Esophagus (tissue), 2 donors: Measurements from ENCODE around the gene C1orf174. TPM values are rescaled to one million over a fixed set of nuclear protein-coding genes. Genes with fewer than 3 reads are reported as not detected.
"Not testable (repeated sequence)": the region's sequence is repeated elsewhere in the genome, so short reads cannot be mapped to it uniquely, and the experiment has no call there.

ENCODE experiments used
- H3K27ac ChIP-seq, 2 donors: one replicate each; pipeline ENCODE4 v1.5.1; 2013; ENCODE audit warnings: low read depth in 2 of 2, mild to moderate bottlenecking in 2 of 2, inconsistent platforms in 1 of 2, low read length in 1 of 2, moderate library complexity in 1 of 2
- H3K27me3 ChIP-seq, 2 donors: one replicate each; pipeline ENCODE4 v1.6.1; 2013; ENCODE audit warnings: low read length in 2 of 2, control low read depth in 1 of 2, mild to moderate bottlenecking in 1 of 2; ENCODE audit not compliant: insufficient read depth in 2 of 2, control insufficient read depth in 1 of 2
- H3K36me3 ChIP-seq, 2 donors: one replicate each; pipeline ENCODE4 v1.6.1; 2013; ENCODE audit warnings: low read length in 1 of 2; ENCODE audit not compliant: control insufficient read depth in 2 of 2, insufficient read depth in 2 of 2
- H3K4me1 ChIP-seq, 2 donors: one replicate each; pipeline ENCODE4 v1.6.1; 2013; ENCODE audit warnings: low read length in 1 of 2; ENCODE audit not compliant: control insufficient read depth in 2 of 2, insufficient read depth in 2 of 2
- H3K4me3 ChIP-seq, 2 donors: one replicate each; pipeline ENCODE4 v1.5.1; 2013; ENCODE audit warnings: low read length in 2 of 2, mild to moderate bottlenecking in 2 of 2, low read depth in 1 of 2, moderate library complexity in 1 of 2
- H3K9me3 ChIP-seq, 2 donors: one replicate each; pipeline ENCODE4 v1.6.1; 2013; ENCODE audit warnings: mild to moderate bottlenecking in 2 of 2, low read depth in 1 of 2, low read length in 1 of 2, moderate library complexity in 1 of 2; ENCODE audit not compliant: control insufficient read depth in 2 of 2, insufficient read depth in 1 of 2
- WGBS, 2 donors: extraction: QIAGEN DNeasy Blood & Tissue Kit; methylation state at CpG; one replicate each; pipeline ENCODE4 v1.1.7; 2013; 5-methylcytosine and 5-hydroxymethylcytosine counted together
- polyA plus RNA-seq, 2 donors: library from polyadenylated mRNA; stranded (reverse); fragments of 200-250 nt; gene quantifications; one replicate each; pipeline ENCODE4 v1.2.3, GENCODE V29; 2013
- donor health status: healthy with polysubstance abuse.
- donor health status: Bipolar disorder and iron deficiency.

Gene C1orf174
- polyA plus RNA-seq, 2 donors: 10.7 to 11.6 TPM

GRCh38 chr1:3918966-3919611, 19.0 kb upstream of the C1orf174 start:
- Histone ChIP-seq H3K4me3 (no peak overlapping the region), H3K36me3 (no peaks in the 10 kb centered on the region), H3K9me3 (no peaks in the 10 kb centered on the region), H3K27ac (no peak overlapping the region), H3K27me3 (no peaks in the 10 kb centered on the region), H3K4me1 (no peaks in the 10 kb centered on the region)
- 60 to 69% methylated on average over 15 of the region's 15 CpGs for WGBS, 2 donors

GRCh38 chr1:3918359-3918758, 18.3 kb upstream of the C1orf174 start:
- not testable (repeated sequence) for H3K36me3 ChIP-seq, H3K9me3 ChIP-seq, H3K27ac ChIP-seq, H3K27me3 ChIP-seq, H3K4me1 ChIP-seq, H3K4me3 ChIP-seq
- 71% methylated on average over 6 of the region's 6 CpGs for WGBS, 2 donors

- WGBS, 2 donors: 81 to 87% methylated on average over 8 of the region's 8 CpGs
- Histone ChIP-seq H3K9me3 (no peaks in the 10 kb centered on the region), H3K4me3 (no peak overlapping the region), H3K27ac (no peak overlapping the region), H3K4me1 (no peaks in the 10 kb centered on the region), H3K36me3 (no peaks in the 10 kb centered on the region), H3K27me3 (no peaks in the 10 kb centered on the region)
These were observed 17.7 kb upstream of the C1orf174 start for GRCh38 chr1:3917761-3918160.

DNA sequence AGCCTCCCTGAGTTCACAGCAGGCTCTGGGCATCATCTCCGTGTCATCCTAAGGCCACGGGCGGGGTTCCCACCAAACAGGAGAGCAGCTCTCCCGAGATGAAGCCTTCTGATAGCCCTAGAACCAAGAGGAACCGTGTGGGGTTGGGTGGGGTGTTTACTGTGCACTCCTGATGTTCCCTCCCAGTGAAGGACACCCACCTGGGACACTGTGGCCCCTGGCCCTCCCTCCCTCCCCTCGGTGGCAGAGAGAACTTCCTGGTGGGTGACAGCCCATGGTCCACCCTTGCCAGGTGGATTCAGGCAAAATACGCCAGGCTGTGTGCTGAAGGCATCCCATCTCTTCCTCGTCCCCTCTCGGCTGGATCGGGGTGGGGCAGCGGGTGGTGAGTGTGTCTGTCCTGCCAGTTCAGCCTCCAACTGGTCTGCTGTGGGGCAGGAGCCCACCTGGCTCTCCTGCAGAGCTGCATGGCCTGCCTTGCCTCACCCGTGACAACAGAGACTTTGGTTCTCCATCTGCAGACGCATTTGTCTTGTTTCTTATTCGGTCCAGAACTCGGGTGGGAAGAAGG, 15.6 kb upstream of the C1orf174 start:
- no peaks in the 10 kb centered on the region for H3K9me3 ChIP-seq
- no peaks in the 10 kb centered on the region for H3K36me3 ChIP-seq
- no peaks in the 10 kb centered on the region for H3K27me3 ChIP-seq
- H3K4me3 ChIP-seq: no peak overlapping the region
- H3K27ac ChIP-seq: no peak overlapping the region
- 83 to 85% methylated on average over 15 of the region's 15 CpGs for WGBS, 2 donors
- no peaks in the 10 kb centered on the region for H3K4me1 ChIP-seq

DNA sequence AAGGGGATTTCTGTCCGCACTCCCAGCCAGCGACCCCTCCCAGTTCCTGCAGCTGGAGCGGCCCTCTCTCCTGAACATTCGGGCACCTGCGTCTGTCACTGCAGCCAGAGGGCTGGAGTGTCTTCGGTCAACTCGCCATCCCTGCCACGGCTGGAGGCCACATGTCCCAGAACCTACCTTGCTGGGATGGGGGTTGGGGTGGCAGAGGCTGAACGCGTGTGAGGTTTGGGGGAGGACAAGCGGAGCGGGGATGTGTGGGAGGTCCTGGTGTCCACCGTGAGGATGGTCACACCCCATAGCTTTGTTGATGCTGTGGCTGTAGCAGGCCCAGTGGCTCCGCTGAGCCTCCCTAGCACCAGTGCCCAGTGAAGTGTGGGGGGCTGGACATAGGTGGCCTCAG, 14.8 kb upstream of the C1orf174 start:
- WGBS, 2 donors: 92 to 93% methylated on average over 14 of the region's 14 CpGs
- no peak overlapping the region for H3K27ac ChIP-seq
- no peaks in the 10 kb centered on the region for H3K36me3 ChIP-seq
- H3K4me3 ChIP-seq: no peak overlapping the region
- H3K9me3 ChIP-seq: no peaks in the 10 kb centered on the region
- no peaks in the 10 kb centered on the region for H3K4me1 ChIP-seq
- H3K27me3 ChIP-seq: no peaks in the 10 kb centered on the region

DNA sequence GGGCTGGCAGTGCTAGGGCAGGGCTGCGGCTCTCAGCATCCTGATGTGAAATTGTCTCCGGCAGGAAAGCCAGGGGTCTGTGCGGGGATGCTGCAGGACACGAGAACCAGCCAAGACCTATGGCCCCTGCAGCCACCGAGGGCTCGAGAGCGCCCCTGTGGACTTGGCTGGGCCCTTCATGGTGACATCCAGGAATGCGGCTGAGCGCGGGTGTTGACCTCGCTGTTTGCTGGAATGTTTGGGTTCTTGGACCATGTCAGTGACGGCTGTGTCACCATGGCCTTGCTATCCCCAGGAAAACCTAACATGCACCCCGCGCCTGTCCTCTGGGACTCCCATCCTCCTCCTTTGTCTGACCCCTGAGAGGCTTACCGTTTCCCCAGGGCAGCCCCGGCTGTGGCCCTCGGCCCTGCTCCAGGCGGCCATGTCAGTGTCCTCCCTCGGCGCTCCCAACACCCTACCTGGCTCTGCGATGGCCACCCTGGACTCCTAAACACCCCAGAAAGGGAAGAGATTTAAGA, 14.3 kb upstream of the C1orf174 start:
- Histone ChIP-seq H3K27ac (no peak overlapping the region), H3K27me3 (no peaks in the 10 kb centered on the region), H3K9me3 (no peaks in the 10 kb centered on the region), H3K4me1 (no peaks in the 10 kb centered on the region), H3K36me3 (no peaks in the 10 kb centered on the region), H3K4me3 (no peak overlapping the region)
- 93 to 95% methylated on average over 19 to 21 of the region's 21 CpGs for WGBS, 2 donors

GRCh38 chr1:3912809-3913685, 13.0 kb upstream of the C1orf174 start:
- no peaks in the 10 kb centered on the region for H3K27me3 ChIP-seq
- H3K36me3 ChIP-seq: no peaks in the 10 kb centered on the region
- H3K27ac ChIP-seq: no peak overlapping the region
- no peaks in the 10 kb centered on the region for H3K9me3 ChIP-seq
- no peaks in the 10 kb centered on the region for H3K4me1 ChIP-seq
- no peak overlapping the region for H3K4me3 ChIP-seq
- WGBS, 2 donors: 91 to 92% methylated on average over 23 of the region's 23 CpGs

DNA sequence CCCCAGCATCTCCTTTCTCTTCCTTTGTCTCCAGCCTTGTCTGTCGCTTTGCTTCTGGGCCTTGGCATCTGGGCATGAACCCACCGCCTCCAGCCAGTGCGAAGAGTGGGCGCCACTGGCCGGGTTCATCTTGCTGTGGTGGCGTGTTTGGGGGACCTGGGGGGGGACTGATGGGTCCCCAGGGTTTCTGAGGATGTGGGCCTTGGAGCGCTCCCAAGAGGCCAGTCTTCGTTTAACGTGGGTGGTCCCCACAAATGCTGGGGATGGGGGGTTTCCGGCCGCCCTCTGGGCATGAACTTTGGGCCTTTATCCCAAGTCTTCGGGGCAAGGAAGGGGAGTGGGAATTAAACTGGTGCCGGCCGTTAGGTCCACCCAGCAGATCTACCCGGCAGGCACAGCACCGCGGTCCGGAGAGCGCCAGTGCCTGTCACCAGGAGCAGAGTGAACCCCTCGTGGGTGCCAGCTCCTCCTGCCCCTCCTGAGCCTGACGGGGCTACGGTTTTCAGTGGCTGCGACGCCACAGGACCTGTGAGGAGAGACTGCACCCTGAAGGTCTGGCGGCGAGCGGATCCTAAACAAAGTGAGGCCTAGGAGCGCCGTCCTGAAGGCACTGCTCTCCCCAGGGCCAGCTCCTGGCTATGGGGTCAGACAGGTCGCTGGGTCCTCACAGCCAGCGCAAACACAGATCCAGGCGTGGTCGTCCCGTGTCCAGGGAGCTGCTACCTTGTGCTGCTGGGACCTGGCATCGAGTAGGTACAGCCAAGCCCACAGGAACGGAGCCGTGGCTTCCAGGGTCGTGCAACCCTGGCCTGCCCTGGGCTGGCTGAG, 12.1 kb upstream of the C1orf174 start:
- Histone ChIP-seq H3K36me3 (no peaks in the 10 kb centered on the region), H3K27me3 (no peaks in the 10 kb centered on the region), H3K4me3 (no peak overlapping the region), H3K4me1 (no peaks in the 10 kb centered on the region), H3K27ac (no peak overlapping the region), H3K9me3 (no peaks in the 10 kb centered on the region)
- WGBS, 2 donors: 86 to 89% methylated on average over 38 of the region's 38 CpGs
